K562 (cell line): ENCODE data around the gene ARHGAP18.

Experiments used
- CEBPB ChIP-seq: fragments of 450-650 bp; IDR thresholded peaks from 2 replicates; pipeline ENCODE4 v1.6.1; 2016; ENCODE audit warnings: missing genetic modification characterization, missing compliant biosample characterization
- CHD1 ChIP-seq: fragments of 200-600 bp; sonication (generic); IDR thresholded peaks from one replicate; pipeline ENCODE4 v1.6.1; 2012; ENCODE audit warnings: mild to moderate bottlenecking, moderate library complexity, low read length, inconsistent platforms
- LARP7 ChIP-seq: fragments of 450-650 bp; IDR thresholded peaks from 2 replicates; pipeline ENCODE4 v1.6.1; 2016
- MCM5 ChIP-seq: fragments of 450-650 bp; IDR thresholded peaks from 2 replicates; pipeline ENCODE4 v1.6.1; 2016; ENCODE audit warnings: low read depth
- NBN ChIP-seq: fragments of 450-650 bp; IDR thresholded peaks from 2 replicates; pipeline ENCODE4 v1.6.1; 2016; ENCODE audit warnings: low read depth, mild to moderate bottlenecking
- POLR2AphosphoS5 ChIP-seq: IDR thresholded peaks from 2 replicates; pipeline ENCODE4 v1.6.1; 2011; ENCODE audit warnings: mild to moderate bottlenecking, low read depth, low read length, moderate library complexity; ENCODE audit not compliant: control insufficient read depth, insufficient read depth
- ZNF124 ChIP-seq: sonication (generic); formaldehyde crosslinking; IDR thresholded peaks from 2 replicates; pipeline ENCODE4 v1.8.1; 2022; ENCODE audit warnings: missing genetic modification reagents
- ZNF431 ChIP-seq: sonication (generic); formaldehyde crosslinking; IDR thresholded peaks from 2 replicates; pipeline ENCODE4 v1.8.0; 2022; ENCODE audit warnings: mild to moderate bottlenecking, missing genetic modification reagents
- TF ChIP-seq, protein P1 (sequence below): IDR thresholded peaks from 2 replicates; pipeline ENCODE4 v1.6.1; 2016; ENCODE audit warnings: missing genetic modification characterization, missing compliant biosample characterization
- TF ChIP-seq, protein P2 (sequence below), 3 experiments: IDR thresholded peaks in 2 of 3; conservative IDR thresholded peaks in 1 of 3; 2 replicates each; pipeline ENCODE4 v1.5.1; 2011 to 2012; ENCODE audit warnings: low read length in 3 of 3, mild to moderate bottlenecking in 3 of 3, control low read depth in 2 of 3, improper control_type of control experiment in 1 of 3, inconsistent platforms in 1 of 3, low read depth in 1 of 3, mixed read lengths in 1 of 3, moderate library complexity in 1 of 3; ENCODE audit not compliant: insufficient read depth in 2 of 3
- TF ChIP-seq, protein P3 (sequence below), 2 experiments: fragments of 450-650 bp; conservative IDR thresholded peaks; 2 replicates each; pipeline ENCODE4 v1.6.1; 2017; ENCODE audit warnings: mild to moderate bottlenecking in 2 of 2, moderate library complexity in 2 of 2
- TF ChIP-seq, protein P4 (sequence below): IDR thresholded peaks from 2 replicates; pipeline ENCODE4 v1.6.1; 2011; ENCODE audit warnings: borderline replicate concordance, low read depth, mild to moderate bottlenecking, moderate library complexity, low read length; ENCODE audit not compliant: insufficient read depth, poor library complexity, severe bottlenecking
- TF ChIP-seq, protein P5 (sequence below): fragments of 250-450 bp; sonication (Bioruptor Pico); IDR thresholded peaks from 2 replicates; pipeline ENCODE4 v1.5.0; 2020; ENCODE audit warnings: mild to moderate bottlenecking, borderline replicate concordance

DNA sequence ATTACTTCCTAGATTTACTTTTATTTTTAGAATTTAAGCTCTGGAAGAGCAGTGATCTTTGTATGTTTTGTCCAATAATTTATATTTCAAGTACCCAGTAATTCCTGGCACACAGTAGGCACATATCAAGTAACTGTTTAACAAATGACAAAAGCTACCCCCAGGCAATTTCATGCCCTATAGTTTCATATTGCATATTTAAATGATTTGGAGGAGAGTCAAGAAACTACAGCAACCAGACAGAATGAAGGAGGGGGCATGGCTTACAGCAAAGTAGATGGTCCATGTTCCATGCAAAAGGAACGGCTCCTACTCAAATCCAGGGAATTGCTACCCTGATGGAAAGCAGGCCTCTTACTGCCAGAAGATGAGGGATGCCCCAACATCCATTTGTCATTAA is 113.5 kb downstream of the ARHGAP18 start:
- TF ChIP-seq ZNF431 = no peak
- TF ChIP-seq LARP7 = no peak
- TF ChIP-seq, protein P1, sequence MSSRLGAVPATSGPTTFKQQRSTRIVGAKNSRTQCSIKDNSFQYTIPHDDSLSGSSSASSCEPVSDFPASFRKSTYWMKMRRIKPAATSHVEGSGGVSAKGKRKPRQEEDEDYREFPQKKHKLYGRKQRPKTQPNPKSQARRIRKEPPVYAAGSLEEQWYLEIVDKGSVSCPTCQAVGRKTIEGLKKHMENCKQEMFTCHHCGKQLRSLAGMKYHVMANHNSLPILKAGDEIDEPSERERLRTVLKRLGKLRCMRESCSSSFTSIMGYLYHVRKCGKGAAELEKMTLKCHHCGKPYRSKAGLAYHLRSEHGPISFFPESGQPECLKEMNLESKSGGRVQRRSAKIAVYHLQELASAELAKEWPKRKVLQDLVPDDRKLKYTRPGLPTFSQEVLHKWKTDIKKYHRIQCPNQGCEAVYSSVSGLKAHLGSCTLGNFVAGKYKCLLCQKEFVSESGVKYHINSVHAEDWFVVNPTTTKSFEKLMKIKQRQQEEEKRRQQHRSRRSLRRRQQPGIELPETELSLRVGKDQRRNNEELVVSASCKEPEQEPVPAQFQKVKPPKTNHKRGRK (tag) = no peak
- no peak for TF ChIP-seq NBN
- TF ChIP-seq MCM5 = no peak
- TF ChIP-seq, protein P2, sequence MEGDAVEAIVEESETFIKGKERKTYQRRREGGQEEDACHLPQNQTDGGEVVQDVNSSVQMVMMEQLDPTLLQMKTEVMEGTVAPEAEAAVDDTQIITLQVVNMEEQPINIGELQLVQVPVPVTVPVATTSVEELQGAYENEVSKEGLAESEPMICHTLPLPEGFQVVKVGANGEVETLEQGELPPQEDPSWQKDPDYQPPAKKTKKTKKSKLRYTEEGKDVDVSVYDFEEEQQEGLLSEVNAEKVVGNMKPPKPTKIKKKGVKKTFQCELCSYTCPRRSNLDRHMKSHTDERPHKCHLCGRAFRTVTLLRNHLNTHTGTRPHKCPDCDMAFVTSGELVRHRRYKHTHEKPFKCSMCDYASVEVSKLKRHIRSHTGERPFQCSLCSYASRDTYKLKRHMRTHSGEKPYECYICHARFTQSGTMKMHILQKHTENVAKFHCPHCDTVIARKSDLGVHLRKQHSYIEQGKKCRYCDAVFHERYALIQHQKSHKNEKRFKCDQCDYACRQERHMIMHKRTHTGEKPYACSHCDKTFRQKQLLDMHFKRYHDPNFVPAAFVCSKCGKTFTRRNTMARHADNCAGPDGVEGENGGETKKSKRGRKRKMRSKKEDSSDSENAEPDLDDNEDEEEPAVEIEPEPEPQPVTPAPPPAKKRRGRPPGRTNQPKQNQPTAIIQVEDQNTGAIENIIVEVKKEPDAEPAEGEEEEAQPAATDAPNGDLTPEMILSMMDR (IDR thresholded peaks at IDR 0.05 in 2 of 3, conservative IDR thresholded peaks at IDR 0.05 in 1 of 3; ENCODE audit: insufficient read depth in 2 of 3, low read depth in 1 of 3, low read length in 3 of 3) = no peak
- no peak for TF ChIP-seq ZNF124 (CRISPR knock-in tag)
- TF ChIP-seq, protein P3, sequence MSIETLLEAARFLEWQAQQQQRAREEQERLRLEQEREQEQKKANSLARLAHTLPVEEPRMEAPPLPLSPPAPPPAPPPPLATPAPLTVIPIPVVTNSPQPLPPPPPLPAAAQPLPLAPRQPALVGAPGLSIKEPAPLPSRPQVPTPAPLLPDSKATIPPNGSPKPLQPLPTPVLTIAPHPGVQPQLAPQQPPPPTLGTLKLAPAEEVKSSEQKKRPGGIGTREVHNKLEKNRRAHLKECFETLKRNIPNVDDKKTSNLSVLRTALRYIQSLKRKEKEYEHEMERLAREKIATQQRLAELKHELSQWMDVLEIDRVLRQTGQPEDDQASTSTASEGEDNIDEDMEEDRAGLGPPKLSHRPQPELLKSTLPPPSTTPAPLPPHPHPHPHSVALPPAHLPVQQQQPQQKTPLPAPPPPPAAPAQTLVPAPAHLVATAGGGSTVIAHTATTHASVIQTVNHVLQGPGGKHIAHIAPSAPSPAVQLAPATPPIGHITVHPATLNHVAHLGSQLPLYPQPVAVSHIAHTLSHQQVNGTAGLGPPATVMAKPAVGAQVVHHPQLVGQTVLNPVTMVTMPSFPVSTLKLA (conservative IDR thresholded peaks at IDR 0.05) = no peak
- TF ChIP-seq POLR2AphosphoS5 = no peak
- no peak for TF ChIP-seq CHD1
- TF ChIP-seq, protein P4, sequence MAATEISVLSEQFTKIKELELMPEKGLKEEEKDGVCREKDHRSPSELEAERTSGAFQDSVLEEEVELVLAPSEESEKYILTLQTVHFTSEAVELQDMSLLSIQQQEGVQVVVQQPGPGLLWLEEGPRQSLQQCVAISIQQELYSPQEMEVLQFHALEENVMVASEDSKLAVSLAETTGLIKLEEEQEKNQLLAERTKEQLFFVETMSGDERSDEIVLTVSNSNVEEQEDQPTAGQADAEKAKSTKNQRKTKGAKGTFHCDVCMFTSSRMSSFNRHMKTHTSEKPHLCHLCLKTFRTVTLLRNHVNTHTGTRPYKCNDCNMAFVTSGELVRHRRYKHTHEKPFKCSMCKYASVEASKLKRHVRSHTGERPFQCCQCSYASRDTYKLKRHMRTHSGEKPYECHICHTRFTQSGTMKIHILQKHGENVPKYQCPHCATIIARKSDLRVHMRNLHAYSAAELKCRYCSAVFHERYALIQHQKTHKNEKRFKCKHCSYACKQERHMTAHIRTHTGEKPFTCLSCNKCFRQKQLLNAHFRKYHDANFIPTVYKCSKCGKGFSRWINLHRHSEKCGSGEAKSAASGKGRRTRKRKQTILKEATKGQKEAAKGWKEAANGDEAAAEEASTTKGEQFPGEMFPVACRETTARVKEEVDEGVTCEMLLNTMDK = no peak
- TF ChIP-seq, protein P5, sequence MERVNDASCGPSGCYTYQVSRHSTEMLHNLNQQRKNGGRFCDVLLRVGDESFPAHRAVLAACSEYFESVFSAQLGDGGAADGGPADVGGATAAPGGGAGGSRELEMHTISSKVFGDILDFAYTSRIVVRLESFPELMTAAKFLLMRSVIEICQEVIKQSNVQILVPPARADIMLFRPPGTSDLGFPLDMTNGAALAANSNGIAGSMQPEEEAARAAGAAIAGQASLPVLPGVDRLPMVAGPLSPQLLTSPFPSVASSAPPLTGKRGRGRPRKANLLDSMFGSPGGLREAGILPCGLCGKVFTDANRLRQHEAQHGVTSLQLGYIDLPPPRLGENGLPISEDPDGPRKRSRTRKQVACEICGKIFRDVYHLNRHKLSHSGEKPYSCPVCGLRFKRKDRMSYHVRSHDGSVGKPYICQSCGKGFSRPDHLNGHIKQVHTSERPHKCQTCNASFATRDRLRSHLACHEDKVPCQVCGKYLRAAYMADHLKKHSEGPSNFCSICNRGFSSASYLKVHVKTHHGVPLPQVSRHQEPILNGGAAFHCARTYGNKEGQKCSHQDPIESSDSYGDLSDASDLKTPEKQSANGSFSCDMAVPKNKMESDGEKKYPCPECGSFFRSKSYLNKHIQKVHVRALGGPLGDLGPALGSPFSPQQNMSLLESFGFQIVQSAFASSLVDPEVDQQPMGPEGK = no peak
- TF ChIP-seq CEBPB (tag) = no peak
